GM12878 (cell line): Measurements from ENCODE around the gene GJB6.

ENCODE experiments used
- BCLAF1 ChIP-seq: fragments of 450-650 bp; IDR thresholded peaks from 2 replicates; pipeline ENCODE4 v1.6.1; 2017; ENCODE audit warnings: antibody characterized with exemption, mild to moderate bottlenecking, moderate library complexity
- CBFB ChIP-seq: IDR thresholded peaks from 2 replicates; pipeline ENCODE4 v1.6.1; 2016; ENCODE audit warnings: antibody characterized with exemption, low read depth
- CEBPZ ChIP-seq: fragments of 150-350 bp; IDR thresholded peaks from 2 replicates; pipeline ENCODE4 v1.6.1; 2016; ENCODE audit warnings: low read depth, low read length
- CTCF ChIP-seq, 3 experiments: IDR thresholded peaks in 2 of 3; conservative IDR thresholded peaks in 1 of 3; 2 replicates each; pipeline ENCODE4 v1.5.1; 2011; ENCODE audit warnings: low read depth in 3 of 3, low read length in 3 of 3, mild to moderate bottlenecking in 3 of 3, control low read depth in 2 of 3, moderate library complexity in 2 of 3, inconsistent platforms in 1 of 3, mixed read lengths in 1 of 3; ENCODE audit not compliant: control insufficient read depth in 2 of 3, insufficient read depth in 1 of 3; ENCODE audit errors: extremely low read depth in 1 of 3
- POLR2A ChIP-seq: IDR thresholded peaks from 2 replicates; pipeline ENCODE4 v1.6.1; 2011; ENCODE audit warnings: low read depth, mild to moderate bottlenecking, low read length
- POLR2AphosphoS5 ChIP-seq: IDR thresholded peaks from 2 replicates; pipeline ENCODE4 v1.6.1; 2011; ENCODE audit warnings: mild to moderate bottlenecking, low read length, inconsistent platforms
- SMAD1 ChIP-seq: fragments of 450-650 bp; IDR thresholded peaks from 2 replicates; pipeline ENCODE4 v1.6.1; 2018; ENCODE audit warnings: mild to moderate bottlenecking, low read depth; ENCODE audit not compliant: partially characterized antibody
- TF ChIP-seq, protein P1 (sequence below): IDR thresholded peaks from 2 replicates; pipeline ENCODE4 v1.6.1; 2011; ENCODE audit warnings: low read depth, mild to moderate bottlenecking, low read length, moderate library complexity, borderline replicate concordance; ENCODE audit errors: extremely low read depth
- TF ChIP-seq, protein P2 (sequence below): IDR thresholded peaks from 2 replicates; pipeline ENCODE4 v1.6.1; 2012; ENCODE audit warnings: low read depth, low read length, improper control_type of control experiment

- TF ChIP-seq POLR2A = no peak
- no peak for TF ChIP-seq POLR2AphosphoS5
- TF ChIP-seq, protein P1, sequence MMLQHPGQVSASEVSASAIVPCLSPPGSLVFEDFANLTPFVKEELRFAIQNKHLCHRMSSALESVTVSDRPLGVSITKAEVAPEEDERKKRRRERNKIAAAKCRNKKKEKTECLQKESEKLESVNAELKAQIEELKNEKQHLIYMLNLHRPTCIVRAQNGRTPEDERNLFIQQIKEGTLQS = no peak
- no peak for TF ChIP-seq CTCF (IDR thresholded peaks at IDR 0.05 in 2 of 3, conservative IDR thresholded peaks at IDR 0.05 in 1 of 3; ENCODE audit: control insufficient read depth in 2 of 3, extremely low read depth in 1 of 3, insufficient read depth in 1 of 3, low read depth in 3 of 3, low read length in 3 of 3)
- TF ChIP-seq, protein P2, sequence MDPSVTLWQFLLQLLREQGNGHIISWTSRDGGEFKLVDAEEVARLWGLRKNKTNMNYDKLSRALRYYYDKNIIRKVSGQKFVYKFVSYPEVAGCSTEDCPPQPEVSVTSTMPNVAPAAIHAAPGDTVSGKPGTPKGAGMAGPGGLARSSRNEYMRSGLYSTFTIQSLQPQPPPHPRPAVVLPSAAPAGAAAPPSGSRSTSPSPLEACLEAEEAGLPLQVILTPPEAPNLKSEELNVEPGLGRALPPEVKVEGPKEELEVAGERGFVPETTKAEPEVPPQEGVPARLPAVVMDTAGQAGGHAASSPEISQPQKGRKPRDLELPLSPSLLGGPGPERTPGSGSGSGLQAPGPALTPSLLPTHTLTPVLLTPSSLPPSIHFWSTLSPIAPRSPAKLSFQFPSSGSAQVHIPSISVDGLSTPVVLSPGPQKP = no peak
- no peak for TF ChIP-seq CEBPZ
- TF ChIP-seq CBFB = no peak
- no peak for TF ChIP-seq SMAD1
- TF ChIP-seq BCLAF1 = no peak
These were observed 33.3 kb downstream of the GJB6 start for GRCh38 chr13:20198781-20199180.
